HepG2 (cell line): ENCODE results near the gene LDB2.

Source experiments
- KDM4B ChIP-seq: sonication (generic); formaldehyde crosslinking; IDR thresholded peaks from 2 replicates; pipeline ENCODE4 v1.4.0; 2020; ENCODE audit warnings: missing genetic modification reagents
- SCMH1 ChIP-seq: sonication (generic); formaldehyde crosslinking; IDR thresholded peaks from 2 replicates; pipeline ENCODE4 v1.9.0; 2021; ENCODE audit warnings: missing genetic modification reagents, mild to moderate bottlenecking, borderline replicate concordance
- STAG1 ChIP-seq: sonication (generic); formaldehyde crosslinking; IDR thresholded peaks from 2 replicates; pipeline ENCODE4 v1.4.0; 2020; ENCODE audit warnings: missing genetic modification reagents
- U2AF2 ChIP-seq: fragments of 200-400 bp; formaldehyde crosslinking; IDR thresholded peaks from 2 replicates; pipeline ENCODE4 v1.6.1; 2017; ENCODE audit warnings: low read depth, mild to moderate bottlenecking, low read length
- ZBTB38 ChIP-seq: sonication (generic); formaldehyde crosslinking; IDR thresholded peaks from 2 replicates; pipeline ENCODE4 v1.5.1; 2020; ENCODE audit warnings: mild to moderate bottlenecking, missing genetic modification reagents
- ZNF121 ChIP-seq: sonication (generic); formaldehyde crosslinking; IDR thresholded peaks from 2 replicates; pipeline ENCODE4 v1.5.0; 2020; ENCODE audit warnings: mild to moderate bottlenecking, missing genetic modification reagents
- ZNF230 ChIP-seq: sonication (generic); formaldehyde crosslinking; IDR thresholded peaks from 2 replicates; pipeline ENCODE4 v1.4.0; 2020; ENCODE audit warnings: mild to moderate bottlenecking, missing genetic modification reagents
- ZNF350 ChIP-seq: sonication (generic); formaldehyde crosslinking; IDR thresholded peaks from 2 replicates; pipeline ENCODE4 v1.4.0; 2020; ENCODE audit warnings: mild to moderate bottlenecking, low read depth, missing genetic modification reagents, borderline replicate concordance
- ZSCAN30 ChIP-seq: sonication (generic); formaldehyde crosslinking; IDR thresholded peaks from 2 replicates; pipeline ENCODE4 v1.5.0; 2020; ENCODE audit warnings: mild to moderate bottlenecking, missing genetic modification reagents
- TF ChIP-seq, protein P1 (sequence below): sonication (generic); formaldehyde crosslinking; IDR thresholded peaks from 2 replicates; pipeline ENCODE4 v1.5.0; 2020; ENCODE audit warnings: mild to moderate bottlenecking, missing genetic modification reagents, moderate library complexity
- TF ChIP-seq, protein P2 (sequence below): IDR thresholded peaks from 2 replicates; pipeline ENCODE4 v1.6.1; 2016; ENCODE audit warnings: missing genetic modification reagents, missing compliant biosample characterization
- TF ChIP-seq, protein P3 (sequence below): sonication (generic); formaldehyde crosslinking; IDR thresholded peaks from 2 replicates; pipeline ENCODE4 v1.8.0; 2022; ENCODE audit warnings: mild to moderate bottlenecking, missing genetic modification reagents, moderate library complexity
- TF ChIP-seq, protein P4 (sequence below): sonication (generic); formaldehyde crosslinking; IDR thresholded peaks from 2 replicates; pipeline ENCODE4 v1.4.0; 2020; ENCODE audit warnings: missing genetic modification reagents
- TF ChIP-seq, protein P5 (sequence below): sonication (generic); formaldehyde crosslinking; conservative IDR thresholded peaks from 2 replicates; pipeline ENCODE4 v1.4.0; 2020; ENCODE audit warnings: missing genetic modification reagents

DNA sequence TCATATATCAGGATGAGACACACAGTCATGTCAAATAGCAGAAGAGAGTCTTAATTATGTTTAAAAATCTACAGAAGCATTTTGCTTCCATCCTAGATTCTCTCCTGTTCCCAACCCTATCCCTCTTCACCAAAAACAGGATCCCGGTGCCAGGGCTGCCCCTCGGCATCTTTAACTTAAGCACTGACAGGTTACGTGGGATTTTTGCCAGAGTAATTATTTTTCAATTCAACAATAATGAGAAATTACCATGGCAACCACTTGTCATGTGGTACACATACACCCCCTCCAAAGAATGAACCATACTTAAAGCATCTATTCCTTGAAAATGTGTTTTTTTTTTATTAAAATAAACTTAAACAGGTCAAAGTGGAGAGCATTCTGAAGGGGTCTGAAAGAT lies 130.6 kb downstream of the LDB2 start:
- no peak for TF ChIP-seq ZBTB38 (CRISPR knock-in tag)
- no peak for TF ChIP-seq ZNF230
- TF ChIP-seq, protein P1, sequence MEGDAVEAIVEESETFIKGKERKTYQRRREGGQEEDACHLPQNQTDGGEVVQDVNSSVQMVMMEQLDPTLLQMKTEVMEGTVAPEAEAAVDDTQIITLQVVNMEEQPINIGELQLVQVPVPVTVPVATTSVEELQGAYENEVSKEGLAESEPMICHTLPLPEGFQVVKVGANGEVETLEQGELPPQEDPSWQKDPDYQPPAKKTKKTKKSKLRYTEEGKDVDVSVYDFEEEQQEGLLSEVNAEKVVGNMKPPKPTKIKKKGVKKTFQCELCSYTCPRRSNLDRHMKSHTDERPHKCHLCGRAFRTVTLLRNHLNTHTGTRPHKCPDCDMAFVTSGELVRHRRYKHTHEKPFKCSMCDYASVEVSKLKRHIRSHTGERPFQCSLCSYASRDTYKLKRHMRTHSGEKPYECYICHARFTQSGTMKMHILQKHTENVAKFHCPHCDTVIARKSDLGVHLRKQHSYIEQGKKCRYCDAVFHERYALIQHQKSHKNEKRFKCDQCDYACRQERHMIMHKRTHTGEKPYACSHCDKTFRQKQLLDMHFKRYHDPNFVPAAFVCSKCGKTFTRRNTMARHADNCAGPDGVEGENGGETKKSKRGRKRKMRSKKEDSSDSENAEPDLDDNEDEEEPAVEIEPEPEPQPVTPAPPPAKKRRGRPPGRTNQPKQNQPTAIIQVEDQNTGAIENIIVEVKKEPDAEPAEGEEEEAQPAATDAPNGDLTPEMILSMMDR (CRISPR knock-in tag) = no peak
- TF ChIP-seq, protein P2, sequence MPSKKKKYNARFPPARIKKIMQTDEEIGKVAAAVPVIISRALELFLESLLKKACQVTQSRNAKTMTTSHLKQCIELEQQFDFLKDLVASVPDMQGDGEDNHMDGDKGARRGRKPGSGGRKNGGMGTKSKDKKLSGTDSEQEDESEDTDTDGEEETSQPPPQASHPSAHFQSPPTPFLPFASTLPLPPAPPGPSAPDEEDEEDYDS (CRISPR knock-in tag) = no peak
- no peak for TF ChIP-seq SCMH1
- TF ChIP-seq ZNF350 = no peak
- TF ChIP-seq ZSCAN30 (CRISPR knock-in tag) = no peak
- TF ChIP-seq, protein P3, sequence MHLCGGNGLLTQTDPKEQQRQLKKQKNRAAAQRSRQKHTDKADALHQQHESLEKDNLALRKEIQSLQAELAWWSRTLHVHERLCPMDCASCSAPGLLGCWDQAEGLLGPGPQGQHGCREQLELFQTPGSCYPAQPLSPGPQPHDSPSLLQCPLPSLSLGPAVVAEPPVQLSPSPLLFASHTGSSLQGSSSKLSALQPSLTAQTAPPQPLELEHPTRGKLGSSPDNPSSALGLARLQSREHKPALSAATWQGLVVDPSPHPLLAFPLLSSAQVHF = no peak
- TF ChIP-seq U2AF2 = no peak
- TF ChIP-seq KDM4B (CRISPR knock-in tag) = no peak
- no peak for TF ChIP-seq ZNF121
- no peak for TF ChIP-seq STAG1 (CRISPR knock-in tag)
- TF ChIP-seq, protein P4, sequence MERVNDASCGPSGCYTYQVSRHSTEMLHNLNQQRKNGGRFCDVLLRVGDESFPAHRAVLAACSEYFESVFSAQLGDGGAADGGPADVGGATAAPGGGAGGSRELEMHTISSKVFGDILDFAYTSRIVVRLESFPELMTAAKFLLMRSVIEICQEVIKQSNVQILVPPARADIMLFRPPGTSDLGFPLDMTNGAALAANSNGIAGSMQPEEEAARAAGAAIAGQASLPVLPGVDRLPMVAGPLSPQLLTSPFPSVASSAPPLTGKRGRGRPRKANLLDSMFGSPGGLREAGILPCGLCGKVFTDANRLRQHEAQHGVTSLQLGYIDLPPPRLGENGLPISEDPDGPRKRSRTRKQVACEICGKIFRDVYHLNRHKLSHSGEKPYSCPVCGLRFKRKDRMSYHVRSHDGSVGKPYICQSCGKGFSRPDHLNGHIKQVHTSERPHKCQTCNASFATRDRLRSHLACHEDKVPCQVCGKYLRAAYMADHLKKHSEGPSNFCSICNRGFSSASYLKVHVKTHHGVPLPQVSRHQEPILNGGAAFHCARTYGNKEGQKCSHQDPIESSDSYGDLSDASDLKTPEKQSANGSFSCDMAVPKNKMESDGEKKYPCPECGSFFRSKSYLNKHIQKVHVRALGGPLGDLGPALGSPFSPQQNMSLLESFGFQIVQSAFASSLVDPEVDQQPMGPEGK (CRISPR knock-in tag) = no peak
- TF ChIP-seq, protein P5, sequence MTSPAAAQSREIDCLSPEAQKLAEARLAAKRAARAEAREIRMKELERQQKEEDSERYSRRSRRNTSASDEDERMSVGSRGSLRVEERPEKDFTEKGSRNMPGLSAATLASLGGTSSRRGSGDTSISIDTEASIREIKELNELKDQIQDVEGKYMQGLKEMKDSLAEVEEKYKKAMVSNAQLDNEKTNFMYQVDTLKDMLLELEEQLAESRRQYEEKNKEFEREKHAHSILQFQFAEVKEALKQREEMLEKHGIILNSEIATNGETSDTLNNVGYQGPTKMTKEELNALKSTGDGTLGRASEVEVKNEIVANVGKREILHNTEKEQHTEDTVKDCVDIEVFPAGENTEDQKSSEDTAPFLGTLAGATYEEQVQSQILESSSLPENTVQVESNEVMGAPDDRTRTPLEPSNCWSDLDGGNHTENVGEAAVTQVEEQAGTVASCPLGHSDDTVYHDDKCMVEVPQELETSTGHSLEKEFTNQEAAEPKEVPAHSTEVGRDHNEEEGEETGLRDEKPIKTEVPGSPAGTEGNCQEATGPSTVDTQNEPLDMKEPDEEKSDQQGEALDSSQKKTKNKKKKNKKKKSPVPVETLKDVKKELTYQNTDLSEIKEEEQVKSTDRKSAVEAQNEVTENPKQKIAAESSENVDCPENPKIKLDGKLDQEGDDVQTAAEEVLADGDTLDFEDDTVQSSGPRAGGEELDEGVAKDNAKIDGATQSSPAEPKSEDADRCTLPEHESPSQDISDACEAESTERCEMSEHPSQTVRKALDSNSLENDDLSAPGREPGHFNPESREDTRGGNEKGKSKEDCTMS (CRISPR knock-in tag) = no peak
